Adipose tissue (tissue), 3 donors: ENCODE measurements around the gene HRK. TPM values are rescaled to one million over a fixed set of nuclear protein-coding genes. Genes with fewer than 3 reads are reported as not detected.

ENCODE experiments used
- polyA plus RNA-seq, 3 donors: library from polyadenylated mRNA; stranded (reverse); fragments of 200-250 nt; gene quantifications; one replicate each; pipeline ENCODE4 v1.2.3, GENCODE V29; 2013
- donor health status: healthy with polysubstance abuse.
- donor health status: Bipolar disorder and iron deficiency.
- donor health status: healthy.

HRK gene
- polyA plus RNA-seq, 3 donors: 0.01 to 0.11 (median 0.03) TPM

Other genes starting within 250 kb of the HRK start
- gene SPRING1, start 143.4 kb downstream of the HRK start, polyA plus RNA-seq: 10 to 100 TPM in 2 of 3 donors, 1 to 10 TPM in 1; 5.6 to 14.7 (median 12.4) TPM
- gene RNFT2, start 143.1 kb downstream of the HRK start, polyA plus RNA-seq: under 1 TPM; 0.30 to 0.56 (median 0.47) TPM
- gene FBXW8, start 29.5 kb upstream of the HRK start, polyA plus RNA-seq: 1 to 10 TPM; 3.9 to 4.8 (median 4.4) TPM
- 10 to 100 TPM in 2 of 3 donors, 1 to 10 TPM in 1; 6.7 to 39.3 (median 21.3) TPM for gene TESC, start 218.0 kb upstream of the HRK start, polyA plus RNA-seq